Frontal cortex (tissue), 4 donors: Measurements from ENCODE around the gene CCDC88C. TPM values are rescaled to one million over a fixed set of nuclear protein-coding genes. Genes with fewer than 3 reads are reported as not detected.
"Not testable (repeated sequence)": the region's sequence is repeated elsewhere in the genome, so short reads cannot be mapped to it uniquely, and the experiment has no call there.

Experiments used
- DNase-seq, 2 donors: peaks; one replicate each; pipeline ENCODE4 v3.0.0; 2012; ENCODE audit warnings: low spot score in 2 of 2
- FAIRE-seq: peaks from 2 replicates; lab custom pipeline; 2012; peaks lifted over from hg19 to GRCh38; lab: Jason Lieb, UNC
- total RNA-seq: library from RNA; depleted of rRNA; stranded (reverse); fragments of >200 nt; gene quantifications from one replicate; pipeline ENCODE4 v1.2.3, GENCODE V29; 2014
- donor health status: control.
- donor health status: control.
- donor health status: control.

CCDC88C gene
- total RNA-seq, 1 donor from 2014 or later: 22.4 TPM

- no peak for FAIRE-seq
- peak in 1 of 2 donors; percentile 55 for DNase-seq
These were observed 173.1 kb downstream of the CCDC88C start, which contains the start of gene GPR68 for GRCh38 chr14:91244501-91244901. GPR68 (minus strand) TSS chr14:91244704; CDS start chr14:91235050, 9,654 bp downstream.

- DNase-seq (no peak), FAIRE-seq (no peak)
These were observed 174.5 kb downstream of the CCDC88C start for GRCh38 chr14:91243074-91243471.

- FAIRE-seq (no peak), DNase-seq (no peak)
These were observed 175.0 kb downstream of the CCDC88C start for GRCh38 chr14:91242635-91243034.

GRCh38 chr14:91241863-91242262 is 175.8 kb downstream of the CCDC88C start:
- no peak for DNase-seq
- FAIRE-seq: no peak

GRCh38 chr14:91238661-91239060 is 179.0 kb downstream of the CCDC88C start:
- no peak for FAIRE-seq
- DNase-seq: no peak

GRCh38 chr14:91238085-91238484 is 179.5 kb downstream of the CCDC88C start:
- FAIRE-seq: no peak

GRCh38 chr14:91237219-91237618 is 180.4 kb downstream of the CCDC88C start:
- DNase-seq (no peak), FAIRE-seq (no peak)

More at GRCh38 chr14:91238085-91238484, 179.5 kb downstream of the CCDC88C start:
- DNase-seq: no peak

- FAIRE-seq: no peak
These were observed 181.8 kb downstream of the CCDC88C start for GRCh38 chr14:91235841-91236240.

GRCh38 chr14:91234791-91235114 is 182.9 kb downstream of the CCDC88C start:
- no peak for DNase-seq
- no peak for FAIRE-seq

More at GRCh38 chr14:91235841-91236240, 181.8 kb downstream of the CCDC88C start:
- DNase-seq: no peak

- no peak for FAIRE-seq
These were observed 183.5 kb downstream of the CCDC88C start for GRCh38 chr14:91233936-91234790.

GRCh38 chr14:91232603-91233002 is 185.0 kb downstream of the CCDC88C start:
- FAIRE-seq (no peak), DNase-seq (no peak)

More at GRCh38 chr14:91233936-91234790, 183.5 kb downstream of the CCDC88C start:
- DNase-seq: no peak

GRCh38 chr14:91232052-91232451 is 185.6 kb downstream of the CCDC88C start:
- no peak for DNase-seq
- no peak for FAIRE-seq

- DNase-seq: no peak
- no peak for FAIRE-seq
These were observed 186.2 kb downstream of the CCDC88C start for GRCh38 chr14:91231446-91231845.

GRCh38 chr14:91230397-91231035 is 187.1 kb downstream of the CCDC88C start:
- FAIRE-seq (no peak), DNase-seq (no peak)

- no peak for DNase-seq
- FAIRE-seq: no peak
These were observed 187.8 kb downstream of the CCDC88C start for GRCh38 chr14:91229743-91230200.

GRCh38 chr14:91229005-91229382 is 188.6 kb downstream of the CCDC88C start:
- DNase-seq (no peak), FAIRE-seq (no peak)

GRCh38 chr14:91228112-91229004 is 189.3 kb downstream of the CCDC88C start:
- FAIRE-seq: no peak
- DNase-seq: no peak

GRCh38 chr14:91227183-91227628 is 190.4 kb downstream of the CCDC88C start:
- no peak for DNase-seq
- FAIRE-seq: no peak

GRCh38 chr14:91226360-91226759 is 191.3 kb downstream of the CCDC88C start:
- not testable (repeated sequence) for DNase-seq, FAIRE-seq

- FAIRE-seq: no peak
These were observed 192.6 kb downstream of the CCDC88C start for GRCh38 chr14:91225025-91225424.

More at GRCh38 chr14:91225025-91225424, 192.6 kb downstream of the CCDC88C start:
- no peak for DNase-seq
